Measurements from ENCODE around the gene ABT1.

- TF ChIP-seq EZH2 (IDR thresholded peaks at IDR 0.05; ENCODE audit: low read depth), result no peak
- TF ChIP-seq CTCF (conservative IDR thresholded peaks at IDR 0.05), result no peak
Observed at GRCh38 chr6:26569433-26569764, 27.4 kb upstream of the ABT1 start.
